Heart right ventricle (tissue), 16 donors: ENCODE data around the gene MOB3B. TPM values are rescaled to one million over a fixed set of nuclear protein-coding genes. Genes with fewer than 3 reads are reported as not detected.

Experiments
- ATAC-seq, 8 donors: fragments of 200-7000 bp; cut with Tn5 transposase; one replicate each; pipeline ENCODE4 v1.9.1; 2020; ENCODE audit warnings: mild to moderate bottlenecking in 8 of 8, moderate library complexity in 8 of 8, moderate number of reproducible peaks in 1 of 8
- DNase-seq, 2 donors: peaks; one replicate each; pipeline ENCODE4 v3.0.0-alpha.2; 2020
- H3K27ac ChIP-seq, 10 donors: fragments of 200-600 bp; sonication (generic) in 2 of 10; one replicate each; pipeline versions ENCODE4 v1.5.0 to v1.8.0; 2020 to 2022; ENCODE audit warnings: mild to moderate bottlenecking in 3 of 10
- H3K27me3 ChIP-seq, 7 donors: fragments of 200-600 bp; one replicate each; pipeline ENCODE4 v1.8.0; 2021 to 2022; ENCODE audit warnings: mild to moderate bottlenecking in 2 of 7
- H3K36me3 ChIP-seq, 9 donors: fragments of 200-600 bp; sonication (generic) in 1 of 9; one replicate each; pipeline versions ENCODE4 v1.5.0 to v1.8.0; 2020 to 2022; ENCODE audit warnings: mild to moderate bottlenecking in 2 of 9
- H3K4me1 ChIP-seq, 9 donors: fragments of 200-600 bp; sonication (generic) in 1 of 9; one replicate each; pipeline versions ENCODE4 v1.5.0 to v1.8.0; 2020 to 2022; ENCODE audit warnings: mild to moderate bottlenecking in 4 of 9
- H3K4me3 ChIP-seq, 10 donors: fragments of 200-600 bp; sonication (generic) in 2 of 10; one replicate each; pipeline versions ENCODE4 v1.5.0 to v1.8.0; 2020 to 2022; ENCODE audit warnings: mild to moderate bottlenecking in 7 of 10, moderate library complexity in 2 of 10
- H3K9me3 ChIP-seq, 11 donors: fragments of 200-600 bp in 10 of 11; sonication (generic) in 2 of 11; one replicate each; pipeline versions ENCODE4 v1.5.0 to v1.8.0; 2013 to 2022; ENCODE audit warnings: mild to moderate bottlenecking in 2 of 11, control low read depth in 1 of 11, moderate library complexity in 1 of 11
- WGBS, 2 donors: extraction: QIAGEN DNeasy Blood & Tissue Kit; methylation state at CpG; one replicate each; pipeline ENCODE4 v1.1.7; 2013; ENCODE audit warnings: inconsistent platforms in 1 of 2; 5-methylcytosine and 5-hydroxymethylcytosine counted together
- intact Hi-C, 10 donors: fragments of 100-400 bp; cut with DNase I; formaldehyde crosslinking; loops; one replicate each; pipeline versions ENCODE4 v1.11.1 to v1.14.2; 2022
- polyA plus RNA-seq, 2 donors: library from polyadenylated mRNA; stranded (reverse); fragments of 200-250 nt; gene quantifications; one replicate each; pipeline ENCODE4 v1.2.3, GENCODE V29; 2013
- total RNA-seq, 10 donors: library from RNA; stranded (reverse); fragmentation: NEBNext Ultra II Directional in 3 of 10; extraction: Animal tissue kit (Norgen Biotek cat#: 25700) in 3 of 10; gene quantifications; one replicate each; pipeline versions ENCODE4 v1.2.1 to v1.2.4, GENCODE V29; 2021 to 2023
- TF ChIP-seq, protein P1 (sequence below), 9 donors: fragments of 200-600 bp; sonication (generic) in 2 of 9; IDR thresholded peaks; one replicate each; pipeline versions ENCODE4 v1.5.0 to v1.8.0; 2021 to 2022; ENCODE audit warnings: antibody characterized with exemption in 9 of 9, mild to moderate bottlenecking in 5 of 9, moderate library complexity in 1 of 9
- donor health status: Arrhythmogenic right ventricular cardiomyopathy.
- donor health status: ischemic (EF 13 %, LVEDD 7.1; RV severe dilation, severe dysfunction).
- donor health status: healthy with polysubstance abuse.
- donor health status: DM: no; HTN: yes; CAD: no.
- donor health status: DM: no; HTN: no; CAD: no.
- donor health status: ischemic (EF 25% LVEDD 6.9; RV normal size, moderate dysfunction).
- donor health status: ischemic (EF 25% LVEDD 5.7; RV mildly dilated, moderate dysfunction).
- donor health status: healthy.
- donor health status: DM: yes; HTN: yes; CAD: no.
- donor health status: Ischemic cardiomyopathy.
- donor health status: ischemic (EF 35%, LVEDD 5.7; RV mildly dilated, moderate dysfunction).
- donor health status: nonischemic (EF 11% LVEDD 7.7; RV severe dilation, severe dysfunction).
- donor health status: DM: yes; HTN: yes; CAD: no.
- donor health status: PGD.
- donor health status: ischemic (EF 29% LVEDD 5.4; RV normal size, mild dysfunction).
- donor health status: nonischemic (EF 23%, LVEDD 6.1; RV moderate dilation, normal function).

MOB3B gene
- total and polyA plus RNA-seq, 12 donors = 0.39 to 2.3 (median 1.3) TPM

DNA sequence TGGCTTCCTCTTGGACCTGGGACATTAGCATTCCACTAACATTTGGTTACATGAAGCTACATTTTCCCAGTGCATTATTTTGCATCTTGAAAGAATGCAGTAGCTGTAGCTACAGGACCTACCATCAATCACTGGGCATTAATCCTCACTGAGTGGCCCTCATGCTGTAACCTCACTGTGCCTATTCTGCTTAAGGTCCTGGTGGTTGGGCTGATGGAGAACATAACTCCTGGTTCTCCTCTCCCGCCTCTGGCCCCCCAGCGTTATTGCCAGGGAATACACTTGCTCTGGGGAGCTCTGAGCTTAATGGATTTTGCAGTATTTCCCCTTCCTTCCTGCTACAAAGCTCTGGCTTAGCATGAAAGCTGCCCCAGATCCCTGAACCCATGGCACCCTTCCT, 121.1 kb downstream of the MOB3B start:
- ATAC-seq (no peak), DNase-seq (no peak)
- H3K4me3 ChIP-seq = no peak overlapping the region
- H3K27ac ChIP-seq = no peak overlapping the region
- H3K9me3 ChIP-seq = peaks cover 0 to 5% (median 0%) of the 10 kb centered on the region in 11 donors
- TF ChIP-seq, protein P1, sequence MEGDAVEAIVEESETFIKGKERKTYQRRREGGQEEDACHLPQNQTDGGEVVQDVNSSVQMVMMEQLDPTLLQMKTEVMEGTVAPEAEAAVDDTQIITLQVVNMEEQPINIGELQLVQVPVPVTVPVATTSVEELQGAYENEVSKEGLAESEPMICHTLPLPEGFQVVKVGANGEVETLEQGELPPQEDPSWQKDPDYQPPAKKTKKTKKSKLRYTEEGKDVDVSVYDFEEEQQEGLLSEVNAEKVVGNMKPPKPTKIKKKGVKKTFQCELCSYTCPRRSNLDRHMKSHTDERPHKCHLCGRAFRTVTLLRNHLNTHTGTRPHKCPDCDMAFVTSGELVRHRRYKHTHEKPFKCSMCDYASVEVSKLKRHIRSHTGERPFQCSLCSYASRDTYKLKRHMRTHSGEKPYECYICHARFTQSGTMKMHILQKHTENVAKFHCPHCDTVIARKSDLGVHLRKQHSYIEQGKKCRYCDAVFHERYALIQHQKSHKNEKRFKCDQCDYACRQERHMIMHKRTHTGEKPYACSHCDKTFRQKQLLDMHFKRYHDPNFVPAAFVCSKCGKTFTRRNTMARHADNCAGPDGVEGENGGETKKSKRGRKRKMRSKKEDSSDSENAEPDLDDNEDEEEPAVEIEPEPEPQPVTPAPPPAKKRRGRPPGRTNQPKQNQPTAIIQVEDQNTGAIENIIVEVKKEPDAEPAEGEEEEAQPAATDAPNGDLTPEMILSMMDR (IDR thresholded peaks at IDR 0.05) = no peak
- 62 to 74% methylated on average over 2 of the region's 2 CpGs for WGBS, 2 donors
- no peaks in the 10 kb centered on the region for H3K36me3 ChIP-seq
- H3K4me1 ChIP-seq = peaks cover 0 to 28% (median 20%) of the 10 kb centered on the region in 9 donors
- no peaks in the 10 kb centered on the region for H3K27me3 ChIP-seq
- intact Hi-C loops = loop anchor here in 2 of 10 donors (10.0 kb wide), 2 partner anchors 54 to 64 kb away; no protein-coding TSS in a partner anchor

GRCh38 chr9:27408001-27408400, 121.6 kb downstream of the MOB3B start:
- intact Hi-C loops = loop anchor here in 2 of 10 donors (10.0 kb wide), 2 partner anchors 53 to 63 kb away; no protein-coding TSS in a partner anchor
- H3K4me1 ChIP-seq = peaks cover 0 to 24% (median 18%) of the 10 kb centered on the region in 9 donors
- TF ChIP-seq, protein P1 (IDR thresholded peaks at IDR 0.05) = no peak
- DNase-seq (no peak), ATAC-seq (peak in 1 of 8 donors; percentile 15)
- 76 to 77% methylated on average over 5 of the region's 5 CpGs for WGBS, 2 donors
- H3K9me3 ChIP-seq = peaks cover 0 to 5% (median 0%) of the 10 kb centered on the region in 11 donors
- no peaks in the 10 kb centered on the region for H3K27me3 ChIP-seq
- no peak overlapping the region for H3K27ac ChIP-seq
- no peaks in the 10 kb centered on the region for H3K36me3 ChIP-seq
- no peak overlapping the region for H3K4me3 ChIP-seq

- Histone ChIP-seq H3K4me1 (peaks cover 0 to 24% (median 15%) of the 10 kb centered on the region in 9 donors), H3K36me3 (no peaks in the 10 kb centered on the region), H3K27ac (peak overlapping the region in 1 of 10 donors; percentile 24), H3K4me3 (no peak overlapping the region), H3K9me3 (peaks cover 0 to 5% (median 0%) of the 10 kb centered on the region in 11 donors), H3K27me3 (no peaks in the 10 kb centered on the region)
- WGBS, 2 donors = 28 to 39% methylated on average over 1 of the region's 1 CpG
- intact Hi-C loops = loop anchor here in 2 of 10 donors (10.0 kb wide), 2 partner anchors 53 to 63 kb away; no protein-coding TSS in a partner anchor
- DNase-seq = no peak
- peak in 2 of 8 donors; percentile 30 to 55 for ATAC-seq
- TF ChIP-seq, protein P1 (IDR thresholded peaks at IDR 0.05) = no peak
Measured at GRCh38 chr9:27407491-27407890, 122.1 kb downstream of the MOB3B start.

DNA sequence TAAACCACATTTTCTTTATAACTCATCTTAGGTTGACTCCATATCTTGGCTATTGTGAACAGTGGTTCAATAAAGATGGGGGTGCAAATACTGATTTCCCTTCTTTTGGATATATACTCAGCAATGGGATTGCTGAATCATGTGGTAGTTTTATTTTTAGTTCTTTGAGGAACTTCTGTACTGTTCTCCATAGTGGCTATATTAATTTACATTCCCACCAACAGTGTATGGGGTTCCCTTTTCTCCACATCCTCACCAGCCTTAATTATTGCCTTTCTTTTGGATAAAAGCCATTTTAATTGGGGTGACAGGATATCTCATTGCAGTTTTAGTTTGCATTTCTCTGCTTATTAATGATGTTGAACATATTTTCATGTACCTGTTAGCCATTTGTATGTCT, 125.0 kb downstream of the MOB3B start:
- DNase-seq (no peak), ATAC-seq (no peak)
- no peak overlapping the region for H3K4me3 ChIP-seq
- peaks cover 0 to 5% (median 0%) of the 10 kb centered on the region in 11 donors for H3K9me3 ChIP-seq
- intact Hi-C loops = loop anchor here in 2 of 10 donors (10.0 kb wide), 2 partner anchors 50 to 60 kb away; no protein-coding TSS in a partner anchor
- TF ChIP-seq, protein P1 (IDR thresholded peaks at IDR 0.05) = no peak
- no peaks in the 10 kb centered on the region for H3K36me3 ChIP-seq
- H3K4me1 ChIP-seq = peaks cover 0 to 23% (median 12%) of the 10 kb centered on the region in 9 donors
- no peaks in the 10 kb centered on the region for H3K27me3 ChIP-seq
- no peak overlapping the region for H3K27ac ChIP-seq
